ENCODE data around the gene C1QTNF1.

GRCh38 chr17:79066963-79067362, 43.0 kb downstream of the C1QTNF1 start:
- TF ChIP-seq NFIC (IDR thresholded peaks at IDR 0.05) (no peak), REST (IDR thresholded peaks at IDR 0.05; ENCODE audit: low read depth) (no peak)

Data from Ishikawa (cell line).